GM19043 (cell line): ENCODE measurements around the gene OR2B6.

Experiments used
- ATAC-seq: cut with Tn5 transposase; IDR thresholded peaks from one replicate; pipeline ENCODE4 v1.9.1; 2021; ENCODE audit warnings: low read depth; ENCODE audit not compliant: unreplicated experiment

OR2B6 gene

DNA sequence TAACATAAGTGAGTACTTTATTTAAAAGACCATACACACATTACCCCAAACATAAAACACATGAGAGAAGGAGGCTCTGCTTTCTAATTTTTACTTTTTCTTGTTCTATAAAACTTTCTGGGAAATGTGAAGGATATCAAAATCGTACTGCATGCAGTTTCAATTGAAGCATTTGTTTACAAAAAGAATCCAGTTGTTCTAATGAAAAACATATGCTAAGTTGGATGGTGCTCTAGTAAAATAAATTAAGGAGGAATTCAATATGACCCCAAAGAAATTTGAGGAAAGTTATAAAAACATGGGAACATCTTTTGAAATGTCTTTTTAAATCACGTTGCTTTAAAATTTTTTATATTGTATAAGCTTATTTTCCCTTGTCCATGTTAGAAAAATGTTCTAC is 37.6 kb downstream of the OR2B6 start:
- ATAC-seq: no peak

DNA sequence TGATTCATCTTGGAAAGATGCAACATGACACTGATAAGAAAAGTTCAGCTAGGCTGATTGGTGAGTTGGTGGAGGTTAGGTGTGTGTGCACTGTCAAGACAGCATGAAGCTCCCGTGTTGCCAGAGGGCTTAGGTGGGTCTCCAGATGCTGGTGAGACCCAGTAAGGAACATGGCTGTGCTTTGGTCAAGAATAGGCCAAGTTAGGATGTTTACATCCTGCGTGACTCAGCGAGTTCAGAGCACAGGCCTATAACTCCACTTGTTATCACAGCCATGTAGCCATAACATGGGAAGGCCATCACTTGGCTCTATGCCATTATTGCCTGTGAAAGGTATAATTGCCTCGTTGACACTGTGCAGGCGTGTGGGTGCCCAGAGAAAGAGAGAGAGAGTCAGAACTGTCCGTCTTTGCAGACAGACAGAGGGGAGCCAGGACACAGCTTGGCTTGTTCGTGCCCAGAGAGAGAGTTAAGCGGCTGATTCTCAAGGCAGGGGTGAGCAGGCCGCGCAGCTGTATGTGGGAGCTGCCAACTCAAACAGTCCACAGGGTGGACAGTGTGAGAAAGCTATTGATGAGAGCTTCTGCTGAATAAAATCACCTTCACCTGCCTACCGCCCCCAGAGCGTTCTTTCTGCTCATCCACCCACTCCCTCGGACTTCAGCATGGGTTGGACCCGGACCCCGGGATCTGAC is 43.5 kb downstream of the OR2B6 start:
- no peak for ATAC-seq

DNA sequence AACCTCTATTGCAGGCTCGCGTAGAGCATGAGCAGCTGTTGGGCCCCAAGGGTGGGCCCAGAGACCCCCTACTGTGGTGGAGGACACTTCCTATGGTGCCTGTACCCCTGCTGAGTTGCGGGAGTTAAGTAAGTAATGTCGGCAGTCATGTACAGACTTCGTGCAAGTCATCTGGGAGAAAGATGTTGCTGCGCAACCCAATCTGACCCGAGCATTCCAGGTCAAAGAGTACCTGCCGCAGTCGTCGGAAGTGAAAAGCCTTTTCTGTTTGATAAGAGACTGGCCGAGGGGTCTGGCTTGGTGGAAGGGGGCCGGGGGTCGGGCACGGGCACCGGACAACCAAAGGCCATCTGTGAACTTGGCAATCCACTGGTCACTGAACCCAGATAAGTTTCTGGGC is 44.3 kb downstream of the OR2B6 start:
- no peak for ATAC-seq

DNA sequence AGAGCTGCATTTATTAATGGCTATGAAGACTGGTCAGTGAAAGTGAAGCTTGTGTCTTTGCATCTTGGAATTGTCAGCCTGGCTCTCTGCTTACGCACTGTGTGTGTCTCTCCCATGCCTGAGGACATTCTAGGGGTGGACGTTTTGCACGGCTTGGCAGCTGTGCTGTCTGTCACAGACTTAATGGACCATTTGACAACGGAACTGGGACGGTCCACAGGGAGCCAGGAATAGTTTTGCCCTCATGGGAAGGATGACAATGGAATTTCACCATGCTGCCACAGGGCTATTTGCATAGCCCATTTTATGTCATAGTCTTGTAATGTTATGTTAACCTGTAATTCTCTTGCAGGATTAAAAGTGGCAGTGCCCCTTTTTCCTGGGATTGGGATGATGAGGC is 44.7 kb downstream of the OR2B6 start:
- ATAC-seq: no peak

DNA sequence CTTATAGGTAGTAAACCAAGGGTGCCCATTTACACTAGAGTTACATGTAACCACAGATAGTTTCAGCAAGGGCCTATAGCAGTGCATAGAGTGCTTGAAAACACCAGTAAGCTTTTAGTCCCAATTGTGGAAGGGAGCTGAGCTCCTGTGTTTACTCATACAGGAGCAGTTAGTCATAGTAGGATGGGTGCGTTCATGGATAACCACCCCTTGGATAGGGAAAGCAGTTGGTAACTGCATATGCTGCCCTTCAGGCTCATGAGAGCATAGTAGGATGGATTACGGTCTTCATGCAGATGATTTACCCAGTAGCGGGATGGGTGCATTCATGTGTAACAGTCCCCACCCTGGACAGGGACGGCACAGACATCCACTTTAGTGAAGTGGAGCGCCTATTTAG is 45.1 kb downstream of the OR2B6 start:
- ATAC-seq: no peak

DNA sequence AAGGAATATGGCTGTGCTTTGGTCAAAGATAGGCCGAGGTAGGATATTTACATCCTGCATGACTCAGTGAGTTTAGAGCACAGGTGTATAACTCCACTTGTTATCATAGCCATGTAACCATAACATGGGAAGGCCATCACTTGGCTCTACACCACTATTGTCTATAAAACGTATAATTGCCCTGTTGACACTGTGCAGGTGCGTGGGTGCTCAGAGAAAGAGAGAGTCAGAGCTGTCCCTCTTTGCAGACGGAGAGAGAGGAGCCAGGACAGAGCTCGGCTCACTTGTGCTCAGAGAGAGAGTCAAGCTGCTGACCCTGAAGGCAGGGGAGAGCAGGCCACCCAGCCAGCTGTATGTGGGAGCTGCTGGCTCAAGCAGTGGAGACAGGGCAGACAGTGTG is 46.0 kb downstream of the OR2B6 start:
- ATAC-seq: no peak

DNA sequence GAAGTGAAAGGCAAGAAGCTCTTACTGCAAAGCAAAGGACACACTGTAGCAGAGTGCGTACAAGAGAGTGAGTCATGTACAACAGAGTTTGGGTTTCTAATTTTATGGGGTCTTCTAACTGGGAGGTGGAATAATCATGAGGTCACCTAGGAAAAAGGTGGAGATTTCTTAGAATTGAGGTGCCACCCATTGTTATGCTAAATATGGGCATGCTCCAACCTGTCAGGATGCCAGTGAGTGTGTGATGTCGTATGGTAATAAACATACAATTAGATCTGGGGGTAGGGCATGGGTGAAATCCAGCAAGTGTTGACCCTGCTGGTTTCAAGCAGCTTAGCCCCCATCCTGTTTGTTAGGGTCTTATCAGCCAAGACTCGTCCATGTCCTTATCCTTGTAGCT is 46.6 kb downstream of the OR2B6 start:
- no peak for ATAC-seq

DNA sequence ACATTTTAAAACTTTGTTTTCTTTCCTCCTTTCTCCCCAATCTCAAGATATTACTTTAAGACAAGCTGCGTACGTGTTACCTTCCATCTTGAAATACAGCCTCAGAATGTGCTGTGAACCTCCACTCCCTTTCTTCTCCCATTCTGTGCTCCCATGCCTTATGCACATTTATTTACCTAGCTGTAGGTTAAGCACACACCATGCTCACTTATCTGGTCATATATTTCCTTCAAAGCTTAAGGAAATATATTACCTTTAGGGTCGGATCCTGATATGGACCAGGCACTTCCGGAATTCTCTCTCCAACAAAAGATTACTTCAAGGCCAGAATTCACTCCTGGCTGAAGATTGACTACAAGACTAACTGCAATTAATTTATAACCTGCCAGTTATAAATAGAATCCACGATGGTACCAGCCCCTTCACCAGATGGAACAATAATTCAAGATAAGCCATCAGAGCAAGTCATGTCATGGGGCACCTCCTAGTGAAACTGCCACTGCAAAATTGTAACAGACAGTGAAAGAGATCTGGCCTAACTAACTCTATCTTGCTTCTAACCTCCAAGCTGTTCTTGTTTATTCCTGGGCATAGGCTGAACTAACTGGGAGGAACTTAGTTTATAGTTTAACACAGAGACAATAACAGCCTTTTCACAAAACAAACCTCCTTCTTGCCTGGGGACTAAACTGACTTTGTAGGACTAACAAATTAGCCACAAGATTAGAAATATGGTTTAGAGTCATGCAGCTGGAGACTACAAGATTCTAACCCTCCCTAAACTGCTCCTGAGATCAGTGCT is 47.5 kb downstream of the OR2B6 start:
- no peak for ATAC-seq

DNA sequence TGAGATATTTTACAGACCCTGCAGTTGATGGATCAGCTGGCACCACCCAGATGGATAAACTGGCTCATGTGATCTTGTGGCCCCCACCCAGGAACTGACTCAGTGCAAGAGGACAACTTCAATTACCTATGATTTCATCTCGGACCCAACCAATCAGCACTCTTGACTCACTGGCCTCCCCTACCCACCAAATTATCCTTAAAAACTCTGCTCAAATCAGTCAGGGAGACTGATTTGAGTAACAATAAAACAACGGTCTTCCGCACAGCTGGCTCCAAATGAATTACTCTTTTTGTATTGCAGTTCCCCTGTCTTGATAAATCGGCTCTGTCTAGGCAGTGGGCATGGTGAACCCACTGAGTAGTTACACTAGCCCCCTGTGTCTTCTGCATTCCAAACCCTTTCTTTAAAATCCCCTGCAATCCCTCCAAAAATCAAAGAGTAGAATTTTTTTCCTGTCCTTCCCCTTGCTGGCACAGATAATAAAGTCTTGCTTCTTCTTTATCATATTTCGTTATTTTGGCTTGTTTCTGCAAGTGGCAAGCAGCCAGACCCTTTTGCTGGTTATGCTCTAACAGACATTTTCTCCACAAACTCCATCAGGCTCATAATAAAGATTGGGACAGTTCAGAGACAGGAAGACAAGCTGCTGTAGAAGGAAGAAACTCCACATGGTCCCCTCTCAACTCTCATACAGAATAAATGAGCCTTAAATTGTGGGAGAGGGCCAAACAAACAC is 48.3 kb downstream of the OR2B6 start:
- no peak for ATAC-seq

DNA sequence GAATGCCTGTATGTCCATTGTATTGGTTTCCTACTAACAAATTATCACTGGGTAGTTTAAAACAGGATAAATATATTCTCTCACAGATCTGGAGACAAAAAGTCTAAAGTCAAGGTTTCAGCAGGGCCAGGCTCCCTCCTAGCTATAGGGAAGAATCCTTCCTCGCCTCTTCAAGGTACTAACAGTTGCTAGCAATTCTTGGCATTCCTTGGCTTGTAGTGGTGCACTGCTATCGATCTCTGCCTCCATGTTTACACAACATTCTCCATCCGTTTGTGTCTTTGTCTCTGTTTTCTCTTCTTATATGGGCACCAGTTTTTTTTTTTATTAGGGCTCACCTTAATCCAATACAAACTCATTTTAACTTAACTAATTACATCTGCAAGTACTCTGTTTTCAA is 48.9 kb downstream of the OR2B6 start:
- no peak for ATAC-seq
